Activated CD4-positive, CD25-positive, alpha-beta regulatory T cell (primary cell): Measurements from ENCODE around the gene USP48.
A peak's percentile ranks its signal among the peaks of the same experiment; 100 is the strongest.
"Not testable (repeated sequence)": the region's sequence is repeated elsewhere in the genome, so short reads cannot be mapped to it uniquely, and the experiment has no call there.

Experiments used
- DNase-seq, 4 experiments: peaks; one replicate each; lab custom pipeline; 2025; lab: John Stamatoyannopoulos, UW

The USP48 gene

GRCh38 chr1:21696931-21697330, 86.0 kb downstream of the USP48 start:
- no peak for DNase-seq

DNA sequence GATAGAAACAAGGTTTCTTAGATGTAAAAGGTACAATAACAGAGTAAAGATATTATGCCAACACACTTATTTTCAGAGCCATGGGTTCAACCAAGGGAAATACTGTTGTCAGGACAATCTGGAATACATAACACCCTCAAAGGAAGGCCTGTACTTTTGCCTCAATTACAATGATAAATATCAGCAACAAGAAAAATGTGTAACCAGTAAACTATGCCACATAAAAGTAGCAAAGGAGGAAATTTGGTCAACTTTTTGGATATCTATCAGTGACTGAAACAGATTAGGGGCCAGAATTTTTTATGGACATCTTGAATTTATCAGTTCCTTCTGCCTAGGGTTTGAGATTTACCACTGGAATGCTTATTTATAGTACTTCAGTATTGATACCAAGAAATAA, 89.2 kb downstream of the USP48 start:
- DNase-seq, result no peak

DNA sequence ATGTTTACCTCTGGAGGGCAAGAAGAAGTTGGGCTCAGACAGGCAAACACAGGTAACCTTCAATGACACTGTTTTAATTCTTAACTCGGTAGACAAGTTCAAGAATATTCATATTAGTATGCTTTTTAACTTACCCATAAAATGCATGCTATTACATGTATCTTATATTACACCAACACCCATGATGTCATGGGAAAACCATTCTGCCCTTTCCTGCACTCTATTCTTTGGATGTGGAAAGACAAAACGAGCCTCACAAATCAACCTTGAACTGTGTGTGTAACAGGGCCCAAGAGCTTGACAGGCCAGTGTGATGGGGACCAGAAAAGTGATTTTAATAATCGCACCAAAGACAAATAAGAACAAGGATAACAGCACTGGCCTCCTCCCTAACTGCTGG, 91.2 kb downstream of the USP48 start:
- DNase-seq, result no peak

- no peak for DNase-seq
These were observed 93.1 kb downstream of the USP48 start for GRCh38 chr1:21689661-21690372.

GRCh38 chr1:21687081-21687529, 95.8 kb downstream of the USP48 start:
- no peak for DNase-seq

GRCh38 chr1:21685946-21686678, 96.8 kb downstream of the USP48 start:
- DNase-seq, result no peak

GRCh38 chr1:21681426-21681825, 101.5 kb downstream of the USP48 start:
- no peak for DNase-seq

- DNase-seq, result no peak
These were observed 102.0 kb downstream of the USP48 start for GRCh38 chr1:21680918-21681317.

DNA sequence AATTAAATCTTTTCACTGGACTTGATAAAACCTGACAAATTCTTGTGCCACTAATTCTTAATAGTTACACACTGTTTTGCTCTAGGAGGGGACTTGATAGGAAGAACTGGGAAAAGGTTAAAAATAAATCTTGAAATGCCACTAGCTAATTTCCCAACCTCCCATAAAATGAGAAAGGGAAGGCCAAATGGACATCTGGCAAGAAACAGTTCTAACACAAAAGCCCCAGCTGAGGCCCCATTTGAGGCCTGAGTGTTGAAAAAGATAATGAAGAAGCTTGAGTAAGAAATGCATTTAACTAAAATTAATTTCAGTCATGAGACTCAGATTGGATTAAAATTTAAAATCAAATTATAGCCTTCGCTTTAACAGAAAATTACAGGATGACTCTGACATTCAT, 102.6 kb downstream of the USP48 start:
- DNase-seq, result no peak

- DNase-seq, result no peak
These were observed 105.8 kb downstream of the USP48 start for GRCh38 chr1:21677168-21677567.

GRCh38 chr1:21674957-21675356, 108.0 kb downstream of the USP48 start:
- no peak for DNase-seq

DNA sequence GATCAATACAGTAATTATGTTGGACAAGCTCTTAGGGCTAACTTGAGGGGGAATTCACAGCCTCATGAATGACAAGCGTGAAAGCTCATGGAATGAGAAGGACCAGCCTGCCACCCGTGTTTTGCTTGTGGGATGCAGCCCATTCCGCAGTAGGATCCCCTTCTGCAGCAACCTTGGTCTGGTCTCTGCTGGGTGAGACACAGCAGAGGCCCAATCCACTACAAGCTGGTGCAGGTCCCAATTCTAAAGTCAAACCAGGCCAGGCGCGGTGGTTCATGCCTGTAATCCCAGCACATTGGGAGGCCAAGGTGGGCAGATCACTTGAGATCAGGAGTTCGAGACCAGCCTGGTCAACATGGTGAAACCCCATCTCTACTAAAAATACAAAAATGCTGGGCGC, 109.1 kb downstream of the USP48 start:
- DNase-seq, result not testable (repeated sequence)

DNA sequence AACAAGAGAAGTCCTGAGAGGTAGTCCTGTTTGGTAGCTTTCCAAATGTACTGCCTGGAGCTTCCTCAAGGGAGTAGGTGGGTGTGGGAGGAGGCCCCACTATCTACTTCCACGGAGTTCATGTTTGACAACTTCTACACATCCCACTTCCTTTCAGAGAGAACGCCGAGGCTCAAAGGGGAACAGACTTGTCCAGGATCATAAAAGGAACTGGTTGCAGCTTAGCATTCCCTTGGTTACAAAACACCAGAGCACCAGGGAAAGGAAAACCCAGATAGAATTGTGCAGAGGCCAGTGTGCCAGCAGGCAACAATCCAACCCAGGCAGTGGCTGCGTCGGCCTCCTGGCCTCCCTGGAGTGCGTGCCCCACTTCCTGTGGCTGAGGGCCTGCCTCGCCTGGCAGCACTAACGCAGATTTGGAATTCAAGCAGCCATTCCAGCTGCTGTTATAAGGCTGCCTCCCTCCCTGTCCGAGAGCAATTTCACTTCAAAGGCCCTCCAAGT, 109.6 kb downstream of the USP48 start:
- DNase-seq, result no peak

DNA sequence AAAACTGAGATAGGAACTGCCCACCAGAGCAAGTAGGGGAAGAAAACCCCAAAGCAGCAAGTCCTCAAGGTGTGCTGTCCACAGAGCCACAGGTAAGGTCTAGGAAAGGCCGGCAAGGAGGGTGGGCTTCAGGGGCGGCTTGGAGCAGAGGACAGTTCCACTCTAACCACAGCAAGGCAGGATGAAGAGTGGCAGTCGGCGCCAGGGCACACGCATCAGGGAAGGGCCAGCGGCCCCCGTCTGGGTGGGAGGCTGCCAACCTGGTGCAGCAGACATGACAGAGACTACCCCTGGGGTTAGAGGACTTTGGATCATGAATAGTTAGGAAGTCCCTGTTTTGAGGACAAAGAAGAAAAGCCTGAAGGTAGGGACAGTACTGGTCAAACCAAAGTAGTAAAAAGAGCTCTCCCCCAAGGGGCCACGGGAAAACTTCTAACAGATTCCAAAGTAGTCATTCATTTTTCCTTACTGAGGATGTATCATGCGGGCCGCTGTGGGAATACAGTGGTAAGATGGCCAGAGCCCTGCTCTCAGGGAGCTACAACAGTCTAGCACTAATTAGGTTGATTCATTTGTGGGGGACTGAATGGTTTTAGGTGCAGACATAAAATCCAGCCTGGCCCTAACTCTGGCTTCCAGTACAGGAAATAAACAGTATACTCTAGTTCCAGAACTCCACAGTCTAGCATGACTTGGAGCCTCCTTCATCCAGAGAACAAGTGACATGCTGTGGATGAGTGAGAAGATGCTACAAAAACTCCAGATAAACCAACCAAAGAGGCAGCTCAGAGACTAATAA, 110.3 kb downstream of the USP48 start:
- no peak for DNase-seq

- DNase-seq, result no peak
These were observed 111.0 kb downstream of the USP48 start for GRCh38 chr1:21671915-21672314.

DNA sequence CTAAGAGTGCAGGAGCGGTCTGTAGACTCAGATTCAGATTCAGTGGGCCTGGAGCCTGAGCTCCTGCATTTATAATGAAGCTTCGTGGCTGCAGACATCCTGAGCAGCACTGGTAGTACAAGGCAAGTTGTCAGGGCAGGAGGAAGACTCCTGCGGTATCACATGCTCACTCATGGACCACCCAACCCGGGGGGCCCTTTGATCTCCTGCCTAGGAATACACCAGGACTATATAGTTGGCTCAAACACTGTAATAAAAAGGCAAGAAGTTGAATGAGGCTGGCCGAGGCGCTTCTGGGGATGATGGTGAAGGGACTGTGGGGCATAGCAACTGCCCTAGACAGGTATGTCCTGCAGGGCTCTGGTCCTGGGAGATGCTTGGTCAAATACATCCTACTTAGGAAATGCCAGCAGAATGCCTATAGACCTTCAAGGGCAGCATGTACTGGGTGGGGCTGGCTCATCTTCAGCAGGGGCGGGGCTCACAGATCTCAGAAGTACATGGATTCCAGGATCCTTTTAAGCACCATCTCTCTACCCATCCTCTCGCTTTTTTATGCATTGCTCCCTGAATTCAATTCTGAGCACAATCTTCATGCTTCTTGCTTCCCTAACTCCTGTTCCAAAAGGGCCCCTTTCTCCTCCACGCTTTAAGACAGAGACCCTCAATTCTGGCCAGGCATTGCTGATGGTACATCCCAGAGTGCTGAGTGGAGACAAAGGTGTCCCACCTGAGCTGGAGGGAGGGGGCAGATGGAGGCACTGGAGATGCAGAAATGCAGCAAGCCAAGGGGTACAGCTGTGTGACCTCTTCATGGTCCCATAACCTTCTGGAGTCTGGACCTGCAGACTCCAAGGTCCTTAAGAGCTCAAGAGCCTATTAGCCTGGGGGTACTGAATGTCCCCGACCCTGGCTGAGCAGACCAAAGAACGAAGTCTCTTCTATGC, 111.7 kb downstream of the USP48 start:
- DNase-seq, result no peak

GRCh38 chr1:21670059-21670881, 112.7 kb downstream of the USP48 start:
- no peak for DNase-seq

DNA sequence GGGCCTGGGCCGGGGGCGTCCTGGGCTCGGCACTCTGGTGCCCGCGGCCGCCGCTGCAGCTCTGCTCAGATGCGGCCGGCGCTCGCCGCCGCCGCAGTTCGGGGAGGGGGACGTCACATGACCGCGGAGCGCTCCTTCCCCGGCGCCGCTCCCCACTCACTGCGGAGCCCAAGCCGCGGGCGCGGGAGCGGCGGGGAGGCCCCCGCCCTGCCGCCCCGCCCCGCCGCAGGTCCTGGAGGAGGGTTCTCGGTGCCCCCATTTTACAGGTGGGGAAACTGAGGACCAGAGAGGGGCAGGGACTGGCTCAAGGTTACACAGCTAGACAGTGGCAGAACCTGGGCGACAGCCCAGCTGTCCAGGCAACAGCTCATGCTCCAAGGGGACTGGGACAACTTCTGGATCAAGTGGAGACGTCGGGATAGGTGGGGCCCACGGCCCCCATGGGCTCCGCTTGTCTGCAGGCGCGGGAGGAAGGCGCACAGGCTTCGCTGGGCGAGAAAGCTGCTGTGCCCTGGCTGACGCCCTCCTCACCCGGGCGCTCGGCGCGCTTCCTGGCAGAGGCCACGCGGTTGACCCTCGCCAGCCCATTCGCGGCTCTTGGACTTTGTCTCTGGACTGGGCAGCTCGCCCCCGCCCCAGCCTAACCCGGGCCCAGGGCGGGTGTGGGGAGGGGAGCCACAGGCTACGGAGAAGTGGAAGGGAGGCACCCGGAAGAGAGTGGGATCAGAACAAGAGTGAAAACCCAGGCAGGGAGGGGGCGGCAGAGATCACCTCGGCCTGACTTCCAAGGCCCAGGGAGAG, 113.5 kb downstream of the USP48 start, which contains the start of gene RAP1GAP:
Gene RAP1GAP, minus strand, starts transcription at position 100 of the 801 bp plus-strand sequence. CDS start 49,325 bp downstream, outside the sequence.
- DNase-seq, result peak in 1 of 4 experiments; percentile 14

- no peak for DNase-seq
These were observed 114.0 kb downstream of the USP48 start for GRCh38 chr1:21668951-21669257.
